NCI-H187 (cell line): Measurements from ENCODE around the gene TUSC2.

ENCODE experiments used
- DNase-seq, 2 experiments: peaks; one replicate each; lab custom pipeline; 2025; lab: John Stamatoyannopoulos, UW

TUSC2 gene

GRCh38 chr3:50334339-50335075 is 6.5 kb upstream of the TUSC2 start:
- no peak for DNase-seq

- DNase-seq = no peak
Measured at GRCh38 chr3:50333744-50334328, 5.8 kb upstream of the TUSC2 start.

DNA sequence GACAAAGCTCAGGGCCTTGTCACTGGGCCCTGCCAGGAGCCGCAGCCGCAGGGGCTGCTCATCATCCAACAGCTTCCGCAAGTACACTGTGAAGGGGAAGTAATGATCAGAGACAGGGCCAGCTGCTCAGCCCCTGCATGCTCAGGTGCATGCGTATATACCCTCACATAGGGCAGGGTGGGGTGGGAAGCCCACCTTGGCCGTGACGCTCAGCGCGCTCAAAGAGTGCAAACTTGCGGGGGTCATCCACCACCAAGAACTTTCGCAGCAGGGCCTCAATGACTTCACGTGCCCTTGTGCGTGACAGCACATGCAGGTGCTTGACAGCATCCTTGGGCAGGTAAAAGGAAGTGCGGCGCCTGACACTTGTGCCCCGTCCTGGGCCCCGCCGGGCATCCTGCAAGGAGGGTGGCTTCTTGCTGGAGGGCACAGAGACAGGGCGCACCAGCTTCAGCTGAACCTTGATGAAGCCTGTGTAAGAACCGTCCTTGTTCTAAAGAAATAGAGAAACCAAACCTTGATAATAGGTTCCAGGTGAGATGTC is 3.4 kb upstream of the TUSC2 start:
- no peak for DNase-seq

GRCh38 chr3:50330330-50330729 is 2.3 kb upstream of the TUSC2 start:
- no peak for DNase-seq

GRCh38 chr3:50327129-50327528 is 894 bp downstream of the TUSC2 start:
- DNase-seq = no peak

DNA sequence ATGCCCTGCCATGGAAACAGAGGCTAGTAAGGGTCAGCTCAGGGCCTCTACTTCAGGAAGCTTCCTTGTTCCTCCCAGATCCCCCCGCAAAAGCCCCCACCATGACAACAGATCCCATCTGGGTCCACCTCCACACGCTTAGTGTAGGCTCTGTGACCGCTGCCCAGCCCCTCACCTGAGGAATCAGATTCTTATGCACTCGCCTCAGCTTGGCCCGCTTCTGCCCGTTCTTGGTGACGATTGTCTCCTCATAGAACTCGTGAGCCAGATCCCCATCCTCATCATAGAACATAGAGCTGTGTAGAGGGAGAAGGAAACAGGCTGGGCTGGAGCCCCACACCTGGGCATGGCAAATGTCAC is 1.9 kb downstream of the TUSC2 start:
- no peak for DNase-seq

- DNase-seq = no peak
Measured at GRCh38 chr3:50325497-50326181, 2.4 kb downstream of the TUSC2 start.

DNA sequence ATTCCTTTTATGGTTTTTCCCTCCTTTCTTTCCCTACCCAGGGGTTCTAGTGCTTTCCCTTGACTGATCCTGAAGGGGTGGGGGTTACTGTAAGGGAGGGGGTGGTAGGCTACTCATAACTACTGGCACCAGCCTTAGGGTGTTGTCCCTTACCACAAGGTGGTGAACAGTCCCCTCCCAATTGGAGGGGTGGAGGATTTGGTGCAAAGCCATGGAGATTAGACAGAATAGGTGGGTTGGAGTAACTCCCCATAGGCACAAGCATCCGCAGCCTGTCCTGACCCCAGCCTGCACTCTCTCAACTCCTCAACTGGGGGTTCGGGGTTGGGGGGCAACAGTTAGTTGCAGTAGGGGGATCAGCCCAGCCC is 2.9 kb downstream of the TUSC2 start:
- DNase-seq = no peak

GRCh38 chr3:50324351-50325112 is 3.5 kb downstream of the TUSC2 start:
- peak in 1 of 2 experiments; percentile 8 for DNase-seq

DNA sequence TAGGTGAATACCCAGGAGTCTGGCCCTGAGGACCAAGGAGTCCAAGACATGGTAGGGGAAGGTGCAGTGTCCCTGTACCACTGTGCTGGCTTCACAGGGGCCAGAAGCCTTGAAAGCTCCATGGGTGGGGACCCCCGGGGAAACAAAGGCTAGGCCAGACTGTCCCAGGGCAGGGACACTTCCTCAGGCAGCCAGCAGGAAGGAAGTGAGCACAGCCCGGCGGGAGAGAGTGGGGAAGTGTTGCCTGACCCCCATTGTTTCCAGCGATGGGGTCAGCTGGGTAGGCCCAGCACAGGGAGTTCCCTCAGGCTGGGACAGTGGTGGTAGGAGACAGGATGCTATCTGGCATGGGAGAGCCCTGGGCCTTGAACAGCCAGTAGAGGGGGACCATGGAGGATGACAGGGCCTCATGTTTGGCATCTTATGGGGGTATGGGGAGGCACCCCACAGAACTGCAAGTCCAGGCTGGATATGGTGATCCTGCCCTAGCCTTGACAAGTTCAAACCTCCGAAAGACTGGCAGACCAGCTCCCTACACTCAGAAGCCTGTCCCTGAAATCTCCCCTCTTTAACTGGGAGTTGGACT is 4.3 kb downstream of the TUSC2 start:
- DNase-seq = no peak

DNA sequence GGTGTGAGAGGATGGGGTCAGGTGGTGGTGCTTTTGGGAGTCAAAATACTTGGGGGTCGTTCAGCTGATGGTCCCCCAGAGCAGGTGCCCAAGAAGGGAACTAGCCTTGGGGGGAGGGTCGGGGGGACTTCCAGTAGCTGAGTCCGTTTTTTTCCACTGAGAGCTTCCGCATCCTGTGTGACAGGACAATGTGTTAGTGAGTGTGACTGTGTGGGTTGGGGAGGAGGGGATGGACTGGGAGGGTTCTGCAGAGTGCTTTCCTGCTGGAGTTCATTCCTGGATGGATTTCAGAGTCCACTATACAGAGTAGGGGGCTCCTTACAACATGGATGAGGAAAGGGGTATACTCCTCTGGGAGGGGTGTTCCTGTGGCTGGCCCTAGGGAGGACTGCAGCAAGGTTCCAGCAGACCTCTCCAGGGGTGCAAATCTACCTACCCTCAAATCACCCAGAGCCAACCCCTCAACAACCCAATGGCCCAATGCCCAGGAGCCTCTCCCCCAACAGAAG is 4.9 kb downstream of the TUSC2 start:
- no peak for DNase-seq

DNA sequence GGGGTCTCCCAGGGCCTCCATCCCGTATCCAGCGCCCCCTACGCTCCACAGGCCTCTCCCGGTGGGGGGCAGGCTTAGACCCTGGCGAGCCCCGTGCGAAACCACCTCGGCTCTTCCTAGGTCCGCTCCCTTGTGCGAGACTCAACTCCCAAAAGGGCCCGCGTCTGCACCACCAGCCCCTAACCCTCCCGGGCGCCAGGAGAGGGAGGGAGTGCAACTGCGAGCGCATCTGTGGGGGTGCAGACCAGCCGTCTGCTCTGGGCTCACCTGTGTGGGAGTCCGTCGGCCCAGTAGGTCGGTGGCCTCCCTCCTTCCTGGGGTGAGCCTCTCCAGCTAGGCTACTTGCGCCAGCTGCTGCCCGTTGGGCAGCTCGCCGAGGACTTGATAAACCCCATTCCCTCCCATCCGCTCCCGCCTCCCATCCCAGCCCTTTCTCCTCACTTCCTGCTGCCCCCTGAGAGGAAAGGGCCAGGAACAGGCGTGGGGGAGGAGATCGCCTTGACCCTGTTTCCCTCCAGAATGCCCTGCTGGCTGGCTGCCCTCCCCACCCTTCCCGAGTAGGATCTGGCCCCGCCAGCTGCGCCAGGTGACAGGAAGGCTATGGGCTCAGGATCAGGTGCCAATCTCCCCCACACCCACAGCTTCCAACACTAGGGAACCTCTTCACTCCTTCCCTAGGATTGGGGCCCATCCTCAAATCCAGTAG is 5.5 kb downstream of the TUSC2 start, which contains the start of gene HYAL2:
Gene HYAL2, minus strand, starts transcription at position 360 of the 706 bp plus-strand sequence. CDS start 2,256 bp downstream, outside the sequence.
- no peak for DNase-seq

DNA sequence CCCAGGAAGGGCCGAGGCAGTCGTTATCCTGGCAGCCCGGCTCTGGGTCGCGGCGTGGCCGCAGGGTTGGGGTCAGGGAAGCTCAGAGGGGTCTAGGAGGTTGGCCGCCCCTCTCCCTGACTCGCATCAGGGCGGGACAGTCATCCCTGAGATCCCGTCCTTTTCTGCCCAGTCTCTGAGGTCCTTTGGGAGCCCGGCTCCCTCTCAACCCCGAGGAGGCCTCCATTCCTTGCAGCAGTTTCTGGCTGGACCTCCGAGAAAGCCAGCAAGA is 6.0 kb downstream of the TUSC2 start:
- DNase-seq = no peak

DNA sequence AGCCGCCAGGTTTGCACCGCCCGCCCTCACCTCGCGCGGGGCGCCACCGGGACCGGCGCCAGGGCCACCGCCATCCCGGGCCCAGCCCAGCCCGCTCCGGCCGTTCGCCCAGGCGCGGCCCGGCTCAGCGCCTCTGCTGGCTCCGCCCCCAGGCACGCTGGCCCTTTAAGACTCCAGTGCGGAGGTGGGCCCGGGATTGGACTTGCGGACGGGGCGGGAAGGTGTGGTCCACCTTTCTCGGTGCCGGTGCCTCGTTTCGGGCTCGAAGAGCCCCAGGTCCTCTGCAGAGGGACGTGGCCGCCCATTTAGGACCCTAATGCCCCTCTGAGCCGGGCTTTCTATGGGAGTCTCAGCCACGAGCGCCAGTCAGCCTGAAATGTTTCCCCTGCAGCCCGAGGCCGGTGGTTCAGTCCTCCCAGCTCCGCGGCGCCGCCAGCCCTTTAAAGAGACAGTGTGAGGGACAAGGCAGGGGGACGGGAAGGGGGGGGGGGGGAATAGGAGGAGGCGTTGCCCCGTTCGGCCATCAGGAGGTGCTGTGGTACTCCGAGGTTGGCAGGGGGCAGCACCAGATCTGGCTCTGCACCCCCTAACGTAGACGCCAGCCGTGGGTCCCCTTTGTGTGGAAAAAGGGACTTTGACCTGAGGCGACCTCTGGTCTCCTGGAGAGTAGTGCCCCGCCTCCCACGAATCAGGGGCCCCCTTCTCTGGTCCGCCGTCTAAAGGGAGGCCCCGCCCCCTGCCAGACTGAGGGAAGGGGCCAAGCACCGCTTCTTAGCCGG is 6.5 kb downstream of the TUSC2 start:
- DNase-seq = peak; percentile 53 to 64

DNA sequence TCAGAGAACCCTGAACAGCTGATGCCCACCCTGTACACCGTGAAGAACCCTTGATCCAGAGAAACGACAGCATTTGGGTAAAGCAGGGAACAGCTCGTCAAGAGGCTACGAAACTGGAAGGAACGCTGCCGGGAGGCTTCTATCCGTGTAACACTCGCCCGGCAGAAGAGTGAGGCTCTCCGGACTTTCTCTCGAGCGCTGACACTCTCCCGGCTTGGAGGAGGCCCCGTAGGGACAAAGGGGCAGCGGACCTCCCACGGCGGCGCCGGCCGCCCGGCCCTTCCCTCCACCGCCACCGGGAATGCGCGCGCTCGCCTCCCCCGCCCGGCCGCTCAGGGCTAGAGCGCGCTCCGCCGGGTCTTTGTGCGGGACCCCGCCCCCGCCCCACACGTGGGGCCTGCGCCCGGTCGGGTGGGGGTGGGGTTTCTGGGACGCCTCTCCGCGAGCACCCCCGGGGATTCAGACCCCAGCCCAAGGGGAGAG is 7.1 kb downstream of the TUSC2 start:
- DNase-seq = peak; percentile 42 to 44

GRCh38 chr3:50319894-50320625 is 8.0 kb downstream of the TUSC2 start:
- no peak for DNase-seq

DNA sequence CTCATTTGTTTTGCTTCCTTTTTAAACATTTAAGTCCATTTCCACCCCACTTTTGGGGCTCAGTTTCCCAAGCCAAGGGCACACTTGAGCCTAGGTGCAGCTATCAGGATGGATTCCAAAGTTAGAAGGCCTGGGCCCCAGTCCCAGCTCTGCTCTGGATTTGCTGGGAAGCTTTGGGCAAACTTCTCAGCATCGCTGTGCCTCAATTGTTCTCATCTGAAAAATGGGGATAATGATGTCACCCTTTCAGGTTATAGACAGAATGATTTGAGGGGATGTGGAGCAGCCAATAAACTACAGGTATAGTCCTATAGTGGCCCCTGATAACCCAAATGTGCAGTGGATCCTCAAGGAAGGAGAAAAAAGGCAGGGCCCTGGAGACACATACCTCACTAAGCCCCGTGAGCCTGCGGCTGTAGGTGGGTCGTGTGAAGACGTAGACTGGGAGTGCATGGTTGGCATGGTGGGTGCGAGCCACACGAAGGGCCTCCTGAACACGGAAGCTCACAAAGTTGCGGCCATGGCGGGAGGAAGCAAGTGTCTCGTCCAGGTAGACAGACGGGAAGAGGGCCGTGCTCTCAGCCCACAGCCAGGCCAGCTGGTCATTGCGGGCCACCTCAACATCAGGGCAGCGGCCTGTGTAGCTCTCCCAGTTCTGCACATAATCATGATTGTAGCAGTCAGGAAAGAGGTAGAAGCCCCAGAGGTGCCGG is 8.7 kb downstream of the TUSC2 start:
- no peak for DNase-seq

DNA sequence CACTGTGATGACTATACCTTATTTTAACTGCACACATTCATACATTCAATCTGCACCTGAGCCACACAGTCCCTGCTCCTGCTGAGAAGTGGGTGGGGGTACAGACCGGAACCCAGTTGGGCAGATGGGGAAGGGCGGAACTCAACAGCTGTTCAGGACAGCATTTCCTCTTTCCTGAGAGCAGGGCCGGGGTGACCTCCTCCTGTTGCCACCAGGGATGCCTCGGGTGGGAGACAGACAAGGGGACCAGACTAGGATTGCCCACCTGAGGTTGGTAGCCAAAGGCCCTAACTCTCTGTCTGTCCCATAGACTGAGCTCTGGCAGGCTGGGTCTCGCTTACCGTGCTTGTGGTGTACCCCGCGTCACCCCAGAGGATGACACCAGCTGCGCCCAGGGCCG is 9.4 kb downstream of the TUSC2 start:
- DNase-seq = no peak

GRCh38 chr3:50318163-50318562 is 9.9 kb downstream of the TUSC2 start:
- DNase-seq = no peak
